Retinal pigment epithelial cell (primary cell): ENCODE measurements around the gene RTN3.

ENCODE experiments used
- DNase-seq: peaks from one replicate; pipeline ENCODE4 v3.0.0-alpha.2; 2010; ENCODE audit warnings: low read depth
- H3K4me3 ChIP-seq: 2 replicates; pipeline ENCODE4 v1.5.1; 2011; ENCODE audit warnings: mild to moderate bottlenecking, low read length, control low read depth, moderate library complexity
- CTCF ChIP-seq: conservative IDR thresholded peaks from 2 replicates; pipeline ENCODE4 v1.5.1; 2011; ENCODE audit warnings: low read depth, low read length, control low read depth, inconsistent platforms

The RTN3 gene

GRCh38 chr11:63785823-63786222 is 104.5 kb downstream of the RTN3 start:
- H3K4me3 ChIP-seq = no peak overlapping the region
- DNase-seq = no peak
- TF ChIP-seq CTCF = no peak

- no peak overlapping the region for H3K4me3 ChIP-seq
- DNase-seq = no peak
- no peak for TF ChIP-seq CTCF
Measured at GRCh38 chr11:63791495-63792167, 110.3 kb downstream of the RTN3 start.

GRCh38 chr11:63793161-63793560 is 111.9 kb downstream of the RTN3 start:
- TF ChIP-seq CTCF = no peak
- H3K4me3 ChIP-seq = no peak overlapping the region
- no peak for DNase-seq

- TF ChIP-seq CTCF = no peak
- no peak overlapping the region for H3K4me3 ChIP-seq
- DNase-seq = no peak
Measured at GRCh38 chr11:63795066-63795465, 113.8 kb downstream of the RTN3 start.

- no peak overlapping the region for H3K4me3 ChIP-seq
- TF ChIP-seq CTCF = no peak
- no peak for DNase-seq
Measured at GRCh38 chr11:63800921-63801320, 119.6 kb downstream of the RTN3 start.

GRCh38 chr11:63802637-63803414 is 121.5 kb downstream of the RTN3 start:
- TF ChIP-seq CTCF = no peak
- H3K4me3 ChIP-seq = no peak overlapping the region
- DNase-seq = peak; percentile 44

GRCh38 chr11:63804259-63804658 is 123.0 kb downstream of the RTN3 start:
- no peak for TF ChIP-seq CTCF
- no peak overlapping the region for H3K4me3 ChIP-seq
- no peak for DNase-seq
